ENCODE results near the gene SPOCK1.

The SPOCK1 gene

DNA sequence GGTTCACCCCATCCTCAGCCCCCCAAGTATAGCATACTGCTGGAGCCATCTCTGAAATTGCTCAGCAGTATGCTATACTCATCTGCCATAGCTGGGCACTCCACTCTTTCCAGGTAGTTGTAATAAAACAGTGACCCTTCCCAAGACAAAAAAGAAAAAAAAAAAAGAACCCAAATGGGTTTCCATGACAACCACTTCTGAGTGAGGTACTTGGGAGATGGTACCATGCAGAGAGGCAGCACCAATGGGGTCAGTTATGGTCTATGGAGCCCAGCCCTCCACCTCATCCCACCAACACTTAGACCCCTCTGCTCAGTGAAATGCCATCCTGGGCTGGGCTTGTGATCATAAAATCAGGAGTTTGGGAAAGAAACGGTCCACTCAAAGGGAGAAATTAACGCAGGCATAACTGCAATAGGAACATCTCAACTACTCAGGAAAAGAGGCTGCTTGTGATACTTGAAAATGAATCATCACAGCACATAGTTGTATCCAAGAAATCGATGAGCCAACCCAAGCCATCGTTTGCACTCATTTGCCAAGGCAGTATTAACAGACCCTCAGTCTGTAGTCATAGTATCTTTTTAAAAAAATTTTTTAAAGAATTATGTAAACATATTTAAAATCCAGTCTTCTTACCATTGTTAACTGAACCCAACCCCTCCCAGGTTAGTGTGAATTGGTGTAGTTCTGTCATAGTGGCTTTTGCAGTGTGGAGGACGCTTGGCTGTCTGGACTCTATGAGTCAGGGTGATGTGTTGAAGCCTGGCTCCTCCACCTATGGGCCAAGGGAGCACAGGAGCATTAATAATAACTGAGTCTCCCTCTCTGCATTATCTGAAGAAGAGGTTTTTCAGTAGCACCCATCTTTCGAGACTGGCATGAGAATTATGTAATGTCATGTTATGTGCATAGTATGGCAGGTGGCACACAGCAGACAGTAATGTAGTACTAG is 402.7 kb downstream of the SPOCK1 start:
- TF ChIP-seq, protein P1, sequence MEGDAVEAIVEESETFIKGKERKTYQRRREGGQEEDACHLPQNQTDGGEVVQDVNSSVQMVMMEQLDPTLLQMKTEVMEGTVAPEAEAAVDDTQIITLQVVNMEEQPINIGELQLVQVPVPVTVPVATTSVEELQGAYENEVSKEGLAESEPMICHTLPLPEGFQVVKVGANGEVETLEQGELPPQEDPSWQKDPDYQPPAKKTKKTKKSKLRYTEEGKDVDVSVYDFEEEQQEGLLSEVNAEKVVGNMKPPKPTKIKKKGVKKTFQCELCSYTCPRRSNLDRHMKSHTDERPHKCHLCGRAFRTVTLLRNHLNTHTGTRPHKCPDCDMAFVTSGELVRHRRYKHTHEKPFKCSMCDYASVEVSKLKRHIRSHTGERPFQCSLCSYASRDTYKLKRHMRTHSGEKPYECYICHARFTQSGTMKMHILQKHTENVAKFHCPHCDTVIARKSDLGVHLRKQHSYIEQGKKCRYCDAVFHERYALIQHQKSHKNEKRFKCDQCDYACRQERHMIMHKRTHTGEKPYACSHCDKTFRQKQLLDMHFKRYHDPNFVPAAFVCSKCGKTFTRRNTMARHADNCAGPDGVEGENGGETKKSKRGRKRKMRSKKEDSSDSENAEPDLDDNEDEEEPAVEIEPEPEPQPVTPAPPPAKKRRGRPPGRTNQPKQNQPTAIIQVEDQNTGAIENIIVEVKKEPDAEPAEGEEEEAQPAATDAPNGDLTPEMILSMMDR (conservative IDR thresholded peaks at IDR 0.05; ENCODE audit: low read depth, low read length) = no peak
- no peaks in the 10 kb centered on the region for H3K4me1 ChIP-seq (ENCODE audit: low read depth, poor library complexity, severe bottlenecking)
- H3K27ac ChIP-seq = no peak overlapping the region
- H3K27me3 ChIP-seq (ENCODE audit: insufficient read depth, low read depth) = no peaks in the 10 kb centered on the region
- H3K4me2 ChIP-seq = no peak overlapping the region
- H3K36me3 ChIP-seq (ENCODE audit: insufficient read depth) = no peaks in the 10 kb centered on the region
- H4K20me1 ChIP-seq (ENCODE audit: insufficient read depth) = no peaks in the 10 kb centered on the region
- no peaks in the 10 kb centered on the region for H3K79me2 ChIP-seq (ENCODE audit: insufficient read depth, low read depth)
- no peak overlapping the region for H2AFZ ChIP-seq (ENCODE audit: low read depth)
- H3K9ac ChIP-seq = no peak overlapping the region
- no peak overlapping the region for H3K4me3 ChIP-seq (IDR thresholded peaks at IDR 0.05; ENCODE audit: insufficient read depth, low read depth, low read length)

DNA sequence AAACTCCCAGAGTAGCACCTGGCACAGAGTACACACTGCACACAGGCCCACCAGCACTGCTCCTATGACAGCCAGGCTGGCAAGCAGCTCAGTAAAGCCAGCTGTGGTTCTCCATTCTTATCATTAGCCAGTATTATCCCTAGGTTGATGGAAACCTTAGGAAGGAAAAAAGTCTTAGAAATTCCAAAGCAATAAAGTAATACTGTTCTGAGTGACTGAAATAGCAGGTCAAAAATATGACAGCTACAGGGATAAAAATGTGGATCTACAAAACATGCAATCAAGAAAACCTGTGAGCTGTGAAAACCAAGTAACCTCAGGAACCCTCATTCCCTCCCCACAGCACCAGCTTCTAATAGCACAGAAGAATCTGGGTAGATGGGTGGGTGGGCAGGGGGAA is 403.5 kb downstream of the SPOCK1 start:
- Histone ChIP-seq H3K9ac (no peak overlapping the region), H3K36me3 (ENCODE audit: insufficient read depth) (no peaks in the 10 kb centered on the region), H3K4me1 (ENCODE audit: low read depth, poor library complexity, severe bottlenecking) (no peaks in the 10 kb centered on the region), H3K4me3 (IDR thresholded peaks at IDR 0.05; ENCODE audit: insufficient read depth, low read depth, low read length) (no peak overlapping the region), H2AFZ (ENCODE audit: low read depth) (no peak overlapping the region), H3K79me2 (ENCODE audit: insufficient read depth, low read depth) (no peaks in the 10 kb centered on the region), H4K20me1 (ENCODE audit: insufficient read depth) (no peaks in the 10 kb centered on the region), H3K4me2 (no peak overlapping the region), H3K27me3 (ENCODE audit: insufficient read depth, low read depth) (no peaks in the 10 kb centered on the region), H3K27ac (no peak overlapping the region)
- TF ChIP-seq, protein P1 (conservative IDR thresholded peaks at IDR 0.05; ENCODE audit: low read depth, low read length) = no peak

DNA sequence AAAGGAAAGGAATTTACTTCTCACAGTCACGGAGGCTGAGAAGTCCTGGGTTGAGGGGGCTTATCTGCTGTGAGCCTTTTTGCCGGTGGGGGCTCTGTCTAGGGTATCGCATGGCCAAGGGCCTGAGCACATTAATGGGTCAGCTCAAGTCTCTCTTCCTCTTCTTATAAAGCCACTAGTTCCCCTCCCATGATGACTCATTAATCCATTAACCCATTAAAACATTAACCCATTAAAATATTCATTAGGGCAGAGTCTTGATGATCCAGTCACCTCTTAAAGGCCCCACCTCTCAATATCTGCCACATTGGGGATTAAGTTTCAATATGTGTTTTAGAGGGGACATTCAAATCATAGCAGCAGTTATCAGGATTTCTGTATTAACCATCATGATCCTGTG is 406.3 kb downstream of the SPOCK1 start:
- TF ChIP-seq, protein P1 (conservative IDR thresholded peaks at IDR 0.05; ENCODE audit: low read depth, low read length) = no peak
- no peak overlapping the region for H3K4me2 ChIP-seq
- H3K4me1 ChIP-seq (ENCODE audit: low read depth, poor library complexity, severe bottlenecking) = no peaks in the 10 kb centered on the region
- no peak overlapping the region for H2AFZ ChIP-seq (ENCODE audit: low read depth)
- no peak overlapping the region for H3K27ac ChIP-seq
- H3K4me3 ChIP-seq (IDR thresholded peaks at IDR 0.05; ENCODE audit: insufficient read depth, low read depth, low read length) = no peak overlapping the region
- no peaks in the 10 kb centered on the region for H3K27me3 ChIP-seq (ENCODE audit: insufficient read depth, low read depth)
- no peaks in the 10 kb centered on the region for H4K20me1 ChIP-seq (ENCODE audit: insufficient read depth)
- no peaks in the 10 kb centered on the region for H3K36me3 ChIP-seq (ENCODE audit: insufficient read depth)
- no peaks in the 10 kb centered on the region for H3K79me2 ChIP-seq (ENCODE audit: insufficient read depth, low read depth)
- no peak overlapping the region for H3K9ac ChIP-seq

DNA sequence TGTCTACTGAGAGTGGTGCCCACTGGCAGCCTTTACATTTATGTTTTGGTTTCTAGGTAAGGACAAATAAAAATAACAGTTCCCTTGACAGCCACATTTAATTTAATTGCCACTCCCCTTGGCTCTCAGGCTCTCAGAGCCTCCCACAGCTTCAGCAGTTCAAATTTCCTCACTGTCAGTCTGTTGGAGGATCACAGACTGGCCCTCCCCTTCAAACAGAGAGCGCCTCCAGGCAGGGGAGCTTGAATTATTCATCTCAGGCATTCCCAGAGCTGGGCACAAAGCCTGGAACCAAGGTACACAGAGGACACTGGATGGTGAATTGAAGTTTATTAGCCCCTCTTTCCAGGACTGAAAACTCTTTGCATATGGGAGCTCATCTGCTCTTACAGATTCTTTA is 407.7 kb downstream of the SPOCK1 start:
- no peak overlapping the region for H3K4me2 ChIP-seq
- no peaks in the 10 kb centered on the region for H3K4me1 ChIP-seq (ENCODE audit: low read depth, poor library complexity, severe bottlenecking)
- no peak overlapping the region for H3K4me3 ChIP-seq (IDR thresholded peaks at IDR 0.05; ENCODE audit: insufficient read depth, low read depth, low read length)
- H3K27me3 ChIP-seq (ENCODE audit: insufficient read depth, low read depth) = no peaks in the 10 kb centered on the region
- no peaks in the 10 kb centered on the region for H4K20me1 ChIP-seq (ENCODE audit: insufficient read depth)
- no peak overlapping the region for H3K9ac ChIP-seq
- TF ChIP-seq, protein P1 (conservative IDR thresholded peaks at IDR 0.05; ENCODE audit: low read depth, low read length) = no peak
- no peak overlapping the region for H2AFZ ChIP-seq (ENCODE audit: low read depth)
- no peaks in the 10 kb centered on the region for H3K36me3 ChIP-seq (ENCODE audit: insufficient read depth)
- H3K27ac ChIP-seq = no peak overlapping the region
- no peaks in the 10 kb centered on the region for H3K79me2 ChIP-seq (ENCODE audit: insufficient read depth, low read depth)
